Kidney (tissue), 14 donors: Measurements from ENCODE around the gene FLYWCH1. TPM values are rescaled to one million over a fixed set of nuclear protein-coding genes. Genes with fewer than 3 reads are reported as not detected.

Source experiments
- DNase-seq, 5 donors: peaks; one replicate each; pipeline ENCODE4 v3.0.0-alpha.2; 2013 to 2020
- FAIRE-seq: peaks from 2 replicates; lab custom pipeline; 2012; peaks lifted over from hg19 to GRCh38; lab: Jason Lieb, UNC
- H3K27ac ChIP-seq, 2 donors: one replicate each; pipeline ENCODE4 v1.7.0; 2013; ENCODE audit warnings: low read depth in 2 of 2, low read length in 2 of 2, inconsistent platforms in 1 of 2
- H3K27me3 ChIP-seq: one replicate; pipeline ENCODE4 v1.7.1; 2013; ENCODE audit warnings: low read length, inconsistent platforms; ENCODE audit not compliant: control insufficient read depth, insufficient read depth
- H3K36me3 ChIP-seq, 3 donors: one replicate each; pipeline versions ENCODE4 v1.7.0 to v1.7.1; 2013; ENCODE audit warnings: low read length in 3 of 3, control low read depth in 1 of 3, inconsistent platforms in 1 of 3; ENCODE audit not compliant: insufficient read depth in 3 of 3, control insufficient read depth in 2 of 3
- H3K4me1 ChIP-seq, 3 donors: one replicate each; pipeline versions ENCODE4 v1.7.0 to v1.7.1; 2013; ENCODE audit warnings: low read length in 3 of 3, inconsistent platforms in 1 of 3, low read depth in 1 of 3; ENCODE audit not compliant: control insufficient read depth in 2 of 3, insufficient read depth in 2 of 3
- H3K4me3 ChIP-seq, 3 donors: one replicate each; pipeline versions ENCODE4 v1.7.0 to v1.8.1; 2013; ENCODE audit warnings: low read length in 3 of 3, control low read depth in 1 of 3, inconsistent platforms in 1 of 3
- H3K9ac ChIP-seq, 3 donors: one replicate each; pipeline versions ENCODE4 v1.7.0 to v1.7.1; 2013; ENCODE audit warnings: low read length in 3 of 3, control low read depth in 1 of 3, inconsistent platforms in 1 of 3
- H3K9me3 ChIP-seq, 3 donors: one replicate each; pipeline versions ENCODE4 v1.7.0 to v1.7.1; 2013; ENCODE audit warnings: low read length in 3 of 3, control low read depth in 1 of 3, inconsistent platforms in 1 of 3; ENCODE audit not compliant: control insufficient read depth in 2 of 3, insufficient read depth in 1 of 3
- intact Hi-C: fragments of 100-400 bp; cut with DNase I; formaldehyde crosslinking; loops from one replicate; pipeline ENCODE4 v1.11.1; 2022
- polyA plus RNA-seq: library from polyadenylated mRNA; stranded (reverse); fragments of 350-450 nt; fragmentation: Illumina TruSeq; extraction: RNeasy Lipid Tissue Mini Kit (QIAGEN cat#74804); gene quantifications from one replicate; pipeline ENCODE4 v1.2.3, GENCODE V29; 2014; ENCODE audit warnings: low read depth, low replicate concordance; ENCODE audit not compliant: insufficient read depth
- total RNA-seq: library from RNA; stranded (reverse); fragmentation: NEBNext Ultra II Directional; extraction: Animal tissue kit (Norgen Biotek cat#: 25700); gene quantifications from one replicate; pipeline ENCODE4 v1.2.1, GENCODE V29; 2021
- TF ChIP-seq, protein P1 (sequence below): IDR thresholded peaks from 3 replicates; pipeline ENCODE4 v1.5.1; 2012; ENCODE audit warnings: mild to moderate bottlenecking, moderate library complexity, borderline replicate concordance; ENCODE audit not compliant: insufficient read depth; ENCODE audit errors: extremely low read depth
- donor health status: control.
- donor health status: control.
- donor health status: control.
- donor health status: control.
- donor health status: control.
- donor health status: DM: yes; HTN: yes; CAD: no.
- donor health status: Normal renal cell carcinoma (clear cell type).

FLYWCH1 gene
- total and polyA plus RNA-seq, 2 donors from 2014 or later, result 24.5 to 36.8 TPM

DNA sequence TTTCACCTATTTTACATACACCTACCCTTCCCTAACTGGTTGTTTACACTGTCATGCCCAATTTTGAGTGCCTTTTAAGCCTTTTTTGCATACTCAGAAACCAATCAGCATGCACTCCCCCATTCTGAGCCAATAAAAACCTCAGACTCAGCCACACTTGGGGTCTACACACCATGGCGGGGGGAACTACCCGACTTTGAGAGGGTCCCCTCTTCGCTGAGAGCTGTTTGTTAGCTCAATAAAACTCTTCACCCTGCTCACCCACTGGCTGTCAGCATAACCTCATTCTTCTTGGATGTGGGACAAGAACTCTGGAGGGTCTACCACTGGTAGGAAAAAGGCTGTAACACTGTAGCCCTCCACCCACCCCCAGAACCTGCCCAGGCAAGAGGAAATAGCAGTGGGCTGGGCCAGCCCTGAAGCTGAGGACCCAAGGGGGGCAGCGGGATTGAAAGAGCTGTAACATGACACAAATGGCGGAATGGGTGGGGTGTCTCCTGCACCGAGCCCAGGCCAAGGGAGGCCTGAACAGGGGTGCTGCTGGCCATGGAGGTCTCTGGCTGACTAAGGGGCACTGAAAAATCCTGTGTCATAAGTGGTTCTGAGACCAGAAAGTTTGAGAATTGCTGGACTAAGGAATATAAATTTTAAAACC lies 31.8 kb upstream of the FLYWCH1 start:
- Histone ChIP-seq H3K36me3 (no peaks in the 10 kb centered on the region), H3K9me3 (no peaks in the 10 kb centered on the region), H3K9ac (no peak overlapping the region), H3K4me3 (no peak overlapping the region), H3K27me3 (no peaks in the 10 kb centered on the region), H3K4me1 (peaks cover 0 to 7% (median 6%) of the 10 kb centered on the region in 3 donors), H3K27ac (no peak overlapping the region)
- TF ChIP-seq, protein P1, sequence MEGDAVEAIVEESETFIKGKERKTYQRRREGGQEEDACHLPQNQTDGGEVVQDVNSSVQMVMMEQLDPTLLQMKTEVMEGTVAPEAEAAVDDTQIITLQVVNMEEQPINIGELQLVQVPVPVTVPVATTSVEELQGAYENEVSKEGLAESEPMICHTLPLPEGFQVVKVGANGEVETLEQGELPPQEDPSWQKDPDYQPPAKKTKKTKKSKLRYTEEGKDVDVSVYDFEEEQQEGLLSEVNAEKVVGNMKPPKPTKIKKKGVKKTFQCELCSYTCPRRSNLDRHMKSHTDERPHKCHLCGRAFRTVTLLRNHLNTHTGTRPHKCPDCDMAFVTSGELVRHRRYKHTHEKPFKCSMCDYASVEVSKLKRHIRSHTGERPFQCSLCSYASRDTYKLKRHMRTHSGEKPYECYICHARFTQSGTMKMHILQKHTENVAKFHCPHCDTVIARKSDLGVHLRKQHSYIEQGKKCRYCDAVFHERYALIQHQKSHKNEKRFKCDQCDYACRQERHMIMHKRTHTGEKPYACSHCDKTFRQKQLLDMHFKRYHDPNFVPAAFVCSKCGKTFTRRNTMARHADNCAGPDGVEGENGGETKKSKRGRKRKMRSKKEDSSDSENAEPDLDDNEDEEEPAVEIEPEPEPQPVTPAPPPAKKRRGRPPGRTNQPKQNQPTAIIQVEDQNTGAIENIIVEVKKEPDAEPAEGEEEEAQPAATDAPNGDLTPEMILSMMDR, result no peak
- DNase-seq, result peak in 1 of 5 donors; percentile 49
- FAIRE-seq, result no peak
- intact Hi-C loops, result no loop called here

DNA sequence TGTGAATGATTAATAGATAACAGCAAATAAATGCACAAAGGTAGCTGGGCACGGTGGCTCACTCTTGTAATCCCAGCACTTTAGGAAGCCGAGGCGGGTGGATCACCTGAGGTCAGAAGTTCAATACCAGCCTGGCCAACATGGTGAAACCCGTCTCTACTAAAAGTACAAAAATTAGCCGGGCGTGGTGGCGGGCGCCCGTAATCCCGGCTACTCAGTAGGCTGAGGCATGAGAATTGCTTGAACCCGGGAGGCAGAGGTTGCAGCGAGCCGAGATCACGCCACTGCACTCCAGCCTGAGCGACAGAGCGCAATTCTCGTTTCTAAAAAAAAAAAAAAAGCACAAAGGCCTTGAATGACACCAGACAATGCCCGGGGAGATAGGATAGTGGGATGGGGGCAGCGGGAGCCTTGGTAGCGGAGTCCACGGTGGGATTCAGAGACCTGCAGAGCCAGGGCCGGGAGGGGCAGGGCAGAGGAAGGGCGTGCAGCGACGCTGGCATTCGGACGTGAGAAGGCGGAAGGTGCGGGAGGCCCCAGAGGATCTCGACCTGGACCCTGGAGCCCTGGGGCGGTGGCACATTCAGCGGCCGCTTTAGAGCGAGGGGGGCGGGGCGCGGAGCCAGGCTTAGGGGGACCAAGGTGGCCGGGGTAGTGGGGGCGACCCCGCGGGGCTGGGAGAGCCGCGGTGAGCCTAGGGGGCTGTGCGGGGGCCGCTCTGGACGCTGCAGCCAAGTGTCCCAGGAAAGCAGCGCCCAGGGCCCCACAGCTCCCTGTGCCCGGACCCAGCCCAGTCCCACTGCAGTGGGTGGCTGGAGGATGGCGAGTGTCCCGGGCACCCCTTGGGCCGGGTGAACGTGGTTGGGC lies 29.7 kb upstream of the FLYWCH1 start:
- H3K36me3 ChIP-seq, result no peaks in the 10 kb centered on the region
- FAIRE-seq, result no peak
- peaks cover 0 to 7% (median 6%) of the 10 kb centered on the region in 3 donors for H3K4me1 ChIP-seq
- H3K9me3 ChIP-seq, result no peaks in the 10 kb centered on the region
- peak overlapping the region in 2 of 3 donors; percentile 58 to 61 for H3K9ac ChIP-seq
- TF ChIP-seq, protein P1, result no peak
- peak overlapping the region; percentile 50 to 91 (median 90) for H3K4me3 ChIP-seq
- H3K27me3 ChIP-seq, result no peaks in the 10 kb centered on the region
- peak overlapping the region; percentile 95 to 97 for H3K27ac ChIP-seq
- intact Hi-C loops, result no loop called here
- peak; percentile 38 to 82 (median 58) for DNase-seq

DNA sequence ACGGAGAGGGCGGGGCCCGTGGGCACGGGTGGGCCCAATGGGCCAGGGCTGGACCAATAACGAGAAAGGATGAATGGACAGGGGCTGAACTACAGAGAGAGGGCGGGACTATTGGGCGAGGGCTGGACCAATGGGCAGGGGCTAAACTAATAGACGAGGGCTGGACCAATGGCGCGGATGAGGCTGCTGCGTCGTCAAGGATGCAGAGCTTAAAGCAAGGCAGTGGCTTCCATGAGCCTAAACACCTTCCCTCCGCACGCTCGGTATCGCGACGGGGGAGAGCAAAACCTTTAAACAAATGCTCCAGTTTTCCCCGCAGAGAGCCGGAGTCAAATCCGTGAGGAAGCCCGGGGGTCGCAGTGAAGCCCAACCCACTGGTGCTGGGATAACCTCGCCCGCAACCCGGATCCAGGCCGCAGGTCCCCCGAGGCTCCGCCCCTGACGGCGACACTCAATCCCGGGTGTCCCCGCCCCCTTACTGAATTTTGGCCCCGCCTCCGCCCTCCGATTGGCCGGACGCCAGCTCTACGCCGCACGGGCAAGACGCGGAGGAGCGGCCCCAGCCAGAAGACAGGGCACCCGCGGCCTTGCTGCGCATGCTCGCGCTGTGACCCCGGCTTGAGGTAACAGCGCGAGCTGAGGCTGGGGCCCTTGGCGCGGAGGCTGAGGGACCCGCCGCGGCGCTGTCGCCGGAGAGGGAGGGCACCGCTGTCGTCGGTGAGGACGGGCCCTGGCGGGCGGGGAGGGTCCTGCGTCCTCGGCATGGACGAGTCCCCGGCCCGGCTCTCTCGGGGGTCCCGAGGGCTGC lies 28.9 kb upstream of the FLYWCH1 start, which contains the start of gene FLYWCH2:
TSS of gene FLYWCH2 (plus strand) at position 566 of the 808 bp plus-strand sequence. CDS start 13,235 bp downstream, outside the sequence.
- DNase-seq (peak; percentile 99 to 100 (median 99)), FAIRE-seq (peak; percentile 88)
- TF ChIP-seq, protein P1, result no peak
- Histone ChIP-seq H3K9ac (peak within 1 kb of the TSS; percentile 61 to 90 (median 85)), H3K36me3 (no peaks in the 10 kb centered on the region), H3K27ac (peak within 1 kb of the TSS; percentile 95 to 97), H3K4me3 (peak within 1 kb of the TSS; percentile 90 to 91 (median 91)), H3K27me3 (no peaks in the 10 kb centered on the region), H3K4me1 (peaks cover 0 to 7% (median 6%) of the 10 kb centered on the region in 3 donors), H3K9me3 (no peaks in the 10 kb centered on the region)
- intact Hi-C loops, result no loop called here
